GM18858 (cell line): ENCODE results near the gene ABI3BP.
"Not testable (repeated sequence)": the region's sequence is repeated elsewhere in the genome, so short reads cannot be mapped to it uniquely, and the experiment has no call there.

ENCODE experiments used
- ATAC-seq: cut with Tn5 transposase; IDR thresholded peaks from one replicate; pipeline ENCODE4 v1.9.1; 2021; ENCODE audit not compliant: unreplicated experiment

Gene ABI3BP, protein sequence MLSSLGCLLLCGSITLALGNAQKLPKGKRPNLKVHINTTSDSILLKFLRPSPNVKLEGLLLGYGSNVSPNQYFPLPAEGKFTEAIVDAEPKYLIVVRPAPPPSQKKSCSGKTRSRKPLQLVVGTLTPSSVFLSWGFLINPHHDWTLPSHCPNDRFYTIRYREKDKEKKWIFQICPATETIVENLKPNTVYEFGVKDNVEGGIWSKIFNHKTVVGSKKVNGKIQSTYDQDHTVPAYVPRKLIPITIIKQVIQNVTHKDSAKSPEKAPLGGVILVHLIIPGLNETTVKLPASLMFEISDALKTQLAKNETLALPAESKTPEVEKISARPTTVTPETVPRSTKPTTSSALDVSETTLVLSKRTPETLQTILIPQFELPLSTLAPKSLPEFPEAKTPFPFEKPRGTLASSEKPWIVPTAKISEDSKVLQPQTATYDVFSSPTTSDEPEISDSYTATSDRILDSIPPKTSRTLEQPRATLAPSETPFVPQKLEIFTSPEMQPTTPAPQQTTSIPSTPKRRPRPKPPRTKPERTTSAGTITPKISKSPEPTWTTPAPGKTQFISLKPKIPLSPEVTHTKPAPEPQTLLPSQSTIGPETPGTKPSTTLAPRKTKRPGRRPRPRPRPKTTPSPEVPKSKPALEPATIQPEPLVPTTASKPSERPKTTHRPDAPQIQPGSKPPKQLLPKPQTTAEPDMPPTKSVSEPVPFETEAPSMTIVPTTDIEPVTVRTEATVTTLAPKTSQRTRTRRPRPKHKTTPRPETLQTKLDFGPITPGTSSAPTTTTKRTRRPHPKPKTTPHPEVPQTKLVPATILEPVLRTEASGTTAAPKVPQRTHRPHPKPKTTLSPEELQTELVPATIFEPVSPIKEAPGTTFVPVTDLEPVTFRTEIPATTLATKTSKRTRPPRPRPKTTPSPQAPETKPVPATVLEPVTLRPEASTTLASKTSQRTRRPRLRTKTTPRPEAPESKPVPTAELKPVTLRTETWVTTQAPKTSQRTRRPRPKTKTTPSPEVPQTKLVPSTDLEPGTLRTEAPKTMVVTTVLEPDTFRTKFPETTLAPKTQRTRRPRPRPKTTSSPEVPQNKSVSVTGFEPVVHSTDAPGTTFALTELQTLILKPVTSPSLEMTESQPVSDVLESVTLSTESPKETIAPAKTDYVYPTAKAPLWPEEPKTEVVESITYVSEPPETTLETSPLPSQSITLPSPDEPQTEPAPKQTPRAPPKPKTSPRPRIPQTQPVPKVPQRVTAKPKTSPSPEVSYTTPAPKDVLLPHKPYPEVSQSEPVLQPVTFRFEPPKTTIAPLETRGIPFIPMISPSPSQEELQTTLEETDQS (N-terminal part only)

DNA sequence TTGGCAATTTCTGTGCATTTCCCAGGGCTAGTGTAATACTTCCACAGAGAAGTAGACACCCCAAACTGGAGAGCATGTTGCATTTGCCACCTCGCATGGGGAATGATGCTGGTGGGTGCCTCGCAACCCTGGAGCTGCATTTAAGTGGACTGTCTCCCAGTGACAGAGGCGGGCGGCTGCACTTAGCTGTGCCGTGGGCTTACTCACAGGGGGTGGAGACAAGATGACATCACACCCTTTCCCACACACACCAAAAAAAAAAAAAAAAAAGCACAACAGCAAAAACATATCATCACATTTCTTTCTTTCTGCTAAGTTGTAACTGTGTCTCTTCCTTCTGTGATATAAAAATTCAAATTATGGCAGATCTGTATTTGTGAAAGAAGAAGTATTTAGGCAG is at the start of gene ABI3BP:
ABI3BP (minus strand) TSS at position 113 of the 400 bp plus-strand sequence; CDS start at position 76, 37 bp downstream.
- ATAC-seq, result no peak

DNA sequence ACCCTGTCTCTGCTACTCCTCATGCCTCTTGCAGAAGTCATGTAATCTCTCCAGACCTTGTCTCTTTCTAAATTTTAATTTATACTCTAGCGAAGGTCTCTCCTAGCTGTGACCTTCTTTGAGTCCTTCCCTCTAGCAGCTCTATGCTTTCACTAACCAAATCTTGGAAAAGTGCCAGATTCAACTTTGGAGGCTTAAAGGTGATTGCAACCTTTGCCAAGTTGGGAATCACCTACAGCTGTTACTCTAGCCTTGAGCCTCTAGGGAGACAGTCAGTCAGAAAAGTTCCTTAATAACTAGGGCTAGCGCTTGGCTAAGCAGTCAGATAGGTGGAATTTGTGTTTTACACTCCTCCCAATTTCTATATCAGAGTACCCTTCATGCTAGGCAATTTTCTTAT is 46.1 kb upstream of the ABI3BP start:
- ATAC-seq, result no peak

GRCh38 chr3:101038880-101039279 is 45.7 kb upstream of the ABI3BP start:
- ATAC-seq, result no peak

DNA sequence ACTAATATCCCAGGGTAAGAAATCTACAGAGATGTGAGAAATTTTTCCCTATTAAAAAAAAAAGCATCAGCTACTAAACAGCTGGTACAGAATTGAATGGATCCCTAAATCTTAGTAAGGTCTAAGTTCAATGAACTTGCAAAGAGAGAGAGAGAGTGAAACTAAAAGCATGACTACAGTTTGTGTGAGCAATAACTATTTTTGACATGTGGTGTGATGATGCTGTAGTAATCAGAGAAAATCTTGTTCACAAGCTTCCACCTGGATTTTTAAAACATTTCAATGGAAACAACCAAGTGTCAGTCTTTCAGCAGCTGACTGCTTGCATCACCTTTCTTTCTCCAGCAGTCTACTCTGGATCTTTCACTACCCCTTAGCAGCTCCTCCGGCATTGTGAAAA is 45.2 kb upstream of the ABI3BP start:
- ATAC-seq, result no peak

- no peak for ATAC-seq
Measured at GRCh38 chr3:101037613-101038012, 44.4 kb upstream of the ABI3BP start.

DNA sequence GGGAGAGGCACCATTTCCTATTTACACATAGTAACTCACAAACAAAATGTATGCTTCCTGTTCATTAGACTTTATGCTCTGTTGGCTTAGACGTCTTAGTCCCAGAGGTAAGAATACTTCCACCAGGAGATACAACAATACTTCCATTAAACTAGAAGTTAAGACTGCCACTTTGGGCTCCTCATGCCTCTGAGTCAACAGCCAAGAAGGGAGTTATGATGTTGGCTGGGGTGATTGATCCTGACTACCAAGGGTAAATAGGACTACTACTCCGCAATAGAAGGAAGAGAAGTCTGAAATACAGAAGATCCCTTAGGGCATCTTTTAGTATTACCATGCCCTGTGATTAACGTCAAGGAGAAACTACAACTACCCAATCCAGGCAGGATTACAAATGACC is 43.5 kb upstream of the ABI3BP start:
- no peak for ATAC-seq

DNA sequence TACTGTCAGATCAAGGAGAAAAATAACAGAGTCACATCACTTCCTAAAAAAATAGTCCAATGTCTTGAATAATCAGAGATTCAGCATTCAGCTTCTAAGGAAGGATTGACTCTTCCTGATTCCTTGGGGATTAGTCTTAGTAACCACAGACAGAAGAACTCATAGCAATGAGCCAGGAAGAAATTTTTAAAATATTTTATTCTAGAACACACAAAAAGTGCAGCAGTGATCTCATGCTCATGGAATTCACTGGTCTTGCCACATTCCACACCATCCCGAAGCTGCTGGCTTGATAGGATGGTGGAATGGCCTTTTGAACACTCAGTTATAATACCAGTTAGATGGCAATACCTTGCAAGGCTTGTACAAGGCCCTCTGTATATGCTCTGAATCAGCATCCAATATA is 43.0 kb upstream of the ABI3BP start:
- ATAC-seq, result no peak

GRCh38 chr3:101027286-101027685 is 34.1 kb upstream of the ABI3BP start:
- no peak for ATAC-seq

GRCh38 chr3:101026881-101027280 is 33.7 kb upstream of the ABI3BP start:
- ATAC-seq, result no peak

DNA sequence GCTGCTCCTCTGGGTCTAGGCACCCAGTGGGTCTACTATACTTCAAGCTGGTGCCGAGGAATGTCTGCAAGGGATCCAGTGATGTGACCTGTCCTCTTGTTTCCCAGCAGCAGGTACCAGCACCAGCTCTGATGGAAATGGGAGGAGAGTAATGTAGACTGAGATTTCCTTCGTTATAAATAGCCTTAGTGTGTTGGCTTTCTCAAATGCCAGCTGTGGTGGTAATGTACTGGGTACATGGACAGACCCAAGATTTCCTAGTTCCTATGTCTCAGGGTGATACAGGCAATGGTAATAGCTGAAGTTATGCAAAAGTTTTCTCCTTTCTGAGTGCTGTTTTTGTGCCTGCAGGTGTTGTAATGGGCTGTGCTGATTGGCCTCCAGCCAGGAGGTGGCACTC is 33.0 kb upstream of the ABI3BP start:
- no peak for ATAC-seq

DNA sequence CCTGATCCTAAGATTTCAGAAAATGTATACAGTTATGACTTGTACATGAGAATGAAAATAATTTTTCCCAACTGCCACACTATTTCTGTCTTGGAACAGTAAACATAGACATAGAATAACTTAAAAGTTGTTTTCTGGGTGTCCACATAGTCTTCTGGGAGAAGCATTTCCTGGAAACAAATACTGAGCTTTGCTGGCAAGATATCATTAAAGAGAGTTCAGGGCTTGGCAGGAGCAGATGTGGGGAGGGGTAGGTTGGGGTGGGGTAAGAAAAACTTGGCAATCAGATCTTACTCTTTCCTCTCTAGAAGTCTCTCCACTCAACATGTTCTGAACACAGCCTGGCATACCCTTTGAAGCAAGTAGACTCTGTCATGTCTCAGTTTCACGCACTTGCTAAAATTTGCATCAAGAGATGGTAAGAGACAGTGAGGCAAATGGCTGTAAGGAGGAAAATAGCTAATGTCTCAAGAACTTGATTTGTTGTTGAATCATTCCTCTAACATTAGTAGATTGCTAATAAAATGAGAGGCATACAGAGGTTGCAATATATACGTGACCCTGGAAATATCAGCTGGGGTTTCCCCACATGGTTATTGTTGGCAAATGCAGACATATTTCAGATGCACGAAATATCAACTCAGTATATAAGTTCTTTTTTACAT is 27.3 kb upstream of the ABI3BP start:
- ATAC-seq, result no peak

DNA sequence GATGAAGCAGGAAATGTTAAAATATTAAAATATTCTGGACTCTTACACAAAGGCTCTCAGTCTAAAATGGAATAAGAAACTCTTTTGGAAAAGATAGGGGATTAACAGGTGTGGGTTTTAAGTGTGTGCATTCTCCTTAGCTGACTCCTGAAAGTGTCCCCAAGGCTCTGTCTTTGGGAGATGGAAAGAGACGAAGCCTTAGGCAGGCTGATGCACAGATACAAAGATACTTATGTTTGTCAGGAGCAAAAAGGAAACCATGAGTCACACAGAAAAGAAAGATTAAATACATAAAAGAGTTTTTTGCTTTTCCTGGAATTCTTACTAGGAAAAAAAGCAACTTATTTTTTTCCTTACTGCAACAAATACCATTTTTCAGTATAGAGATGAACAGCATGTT is 23.8 kb upstream of the ABI3BP start:
- no peak for ATAC-seq

DNA sequence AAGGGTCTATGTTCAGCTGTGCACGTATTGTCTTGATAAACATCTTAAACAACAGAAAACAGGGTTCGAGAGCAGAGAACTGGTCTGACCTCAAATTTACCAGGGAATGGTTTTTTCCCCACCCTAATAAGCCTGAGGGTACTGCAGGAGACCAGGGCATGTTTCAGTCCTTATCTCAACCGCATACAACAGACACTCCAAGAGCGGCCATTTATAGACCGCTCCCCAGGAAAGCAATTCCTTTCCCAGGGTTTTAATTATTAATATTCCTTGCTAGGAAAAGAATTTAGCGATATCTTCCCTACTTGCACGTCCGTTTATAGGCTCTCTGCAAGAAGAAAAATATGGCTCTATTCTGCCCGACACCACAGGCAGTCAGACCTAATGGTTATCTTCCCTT is 19.1 kb upstream of the ABI3BP start:
- ATAC-seq, result not testable (repeated sequence)

DNA sequence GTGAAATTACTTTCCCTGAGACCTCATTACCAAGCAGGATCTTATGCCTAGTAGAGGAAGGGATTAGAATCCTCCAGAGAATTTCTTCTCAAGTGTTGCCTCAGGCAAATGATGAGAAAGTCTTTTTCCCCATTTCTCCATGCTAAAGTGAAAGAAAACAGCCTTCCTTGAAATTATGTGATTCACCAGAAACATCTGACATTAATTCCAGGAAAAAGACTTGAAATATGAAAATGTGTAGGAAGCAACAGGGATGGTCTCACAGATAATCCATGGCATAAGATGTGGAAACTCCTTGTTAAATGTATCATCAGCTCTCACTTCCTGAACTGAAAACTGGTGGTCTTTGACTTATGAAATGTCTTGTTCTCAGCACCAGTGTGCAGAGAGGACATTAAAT is 17.9 kb upstream of the ABI3BP start:
- no peak for ATAC-seq

DNA sequence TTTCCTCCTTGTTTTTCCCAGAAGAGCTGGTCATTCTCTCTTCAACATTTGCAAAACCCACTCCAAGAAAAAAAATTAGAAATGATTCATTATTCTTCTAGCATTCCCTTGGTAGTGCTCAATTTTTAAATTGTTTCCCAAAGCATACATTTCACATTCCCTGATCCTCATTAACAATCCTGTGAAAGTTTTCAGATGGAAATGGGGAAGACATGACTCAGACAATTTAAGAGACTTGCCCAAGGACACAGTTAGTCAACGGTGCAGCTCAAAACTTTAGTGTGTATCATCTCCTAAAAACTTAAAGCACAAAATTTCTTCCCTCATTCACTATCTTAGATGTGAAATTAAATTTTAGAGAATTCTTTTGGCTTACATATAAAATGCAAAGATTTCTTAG is 17.1 kb upstream of the ABI3BP start:
- no peak for ATAC-seq

DNA sequence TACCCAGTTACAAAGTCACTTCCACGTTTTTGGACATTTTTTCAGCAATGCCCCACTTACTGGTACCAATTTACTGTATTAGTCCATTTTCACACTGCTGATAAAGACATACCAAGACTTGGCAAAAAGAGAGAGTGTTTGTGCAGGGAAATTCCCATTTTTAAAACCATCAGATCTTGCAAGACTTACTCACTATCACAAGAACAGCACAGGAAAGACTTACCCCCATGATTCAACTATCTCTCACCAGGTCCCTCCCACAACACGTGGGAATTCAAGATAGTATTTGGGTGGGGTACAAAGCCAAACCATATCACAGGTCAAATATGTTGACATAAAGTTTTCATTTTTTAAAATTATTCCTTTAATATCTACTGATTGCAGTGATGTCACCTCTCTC is 16.2 kb upstream of the ABI3BP start:
- ATAC-seq, result no peak

GRCh38 chr3:100999160-100999559 is 5.9 kb upstream of the ABI3BP start:
- no peak for ATAC-seq

GRCh38 chr3:100994809-100995208 is 1.6 kb upstream of the ABI3BP start:
- no peak for ATAC-seq

DNA sequence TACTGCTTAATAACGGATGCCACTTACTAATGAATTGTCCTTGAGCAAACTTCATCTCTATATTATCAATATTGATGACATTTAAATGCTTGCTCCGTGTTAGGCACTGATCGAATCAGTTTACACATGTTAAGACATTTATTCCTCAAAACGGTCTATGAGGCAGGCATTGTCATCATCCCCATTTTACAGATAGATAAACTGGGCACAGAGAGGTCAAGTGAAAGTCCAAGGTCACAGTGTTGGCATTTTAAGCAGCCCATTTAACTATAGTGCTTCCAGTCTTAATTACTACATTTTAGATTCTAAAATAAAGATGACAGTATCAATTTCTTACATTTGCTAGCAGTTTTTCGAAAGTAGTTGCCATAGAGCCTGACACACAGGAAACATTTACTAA is 966 bp upstream of the ABI3BP start:
- no peak for ATAC-seq

DNA sequence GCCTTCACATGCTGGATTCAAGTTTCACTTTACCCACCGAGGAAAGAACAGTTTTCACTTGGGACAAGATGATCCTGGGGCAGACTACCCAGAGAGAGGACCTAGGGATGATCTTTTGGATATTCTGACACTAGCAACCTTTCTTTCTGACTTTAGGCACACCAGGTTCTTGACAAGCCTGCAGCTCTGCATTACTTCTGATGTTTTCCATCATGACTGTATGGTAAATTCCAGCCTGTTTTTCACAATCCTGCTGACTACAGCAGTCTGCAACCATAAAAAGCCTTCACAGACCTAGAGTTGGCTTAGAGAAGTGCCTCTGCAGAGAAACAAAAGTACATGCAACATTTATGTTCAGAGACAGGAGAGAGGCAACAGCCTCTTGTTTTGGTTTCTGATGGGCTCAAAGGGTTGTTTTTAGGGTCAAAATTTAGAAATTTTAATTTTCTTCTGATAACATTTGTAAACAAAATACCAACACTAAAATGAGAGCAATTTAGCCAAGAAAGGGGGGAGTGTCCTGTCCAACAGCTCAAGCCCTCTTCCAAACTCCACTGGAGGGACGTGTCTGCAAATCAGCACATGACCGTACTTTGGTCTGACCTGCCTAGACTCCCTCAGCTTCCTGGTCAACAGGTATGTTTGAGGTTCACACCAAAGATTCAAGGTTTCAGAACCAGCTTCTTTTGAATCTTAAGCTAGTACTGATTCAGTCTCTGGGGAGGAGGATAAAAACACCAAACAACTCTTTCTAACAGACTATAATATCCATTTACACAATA is 799 bp downstream of the ABI3BP start:
- no peak for ATAC-seq
